Activated CD4-positive, alpha-beta T cell treated with anti-CD3 and anti-CD28 coated beads for 24 hours (primary cell): Measurements from ENCODE around the gene FSTL4.

Source experiments
- DNase-seq, 2 donors: peaks; one replicate each; pipeline ENCODE4 v3.0.0-alpha.2; 2020; ENCODE audit warnings: low read depth in 2 of 2

The FSTL4 gene

GRCh38 chr5:133244242-133244641, 368.1 kb downstream of the FSTL4 start:
- DNase-seq: no peak

GRCh38 chr5:133243196-133243595, 369.1 kb downstream of the FSTL4 start:
- DNase-seq: no peak

GRCh38 chr5:133242221-133242835, 370.0 kb downstream of the FSTL4 start:
- DNase-seq: no peak

GRCh38 chr5:133241179-133242092, 370.9 kb downstream of the FSTL4 start:
- DNase-seq: no peak

- DNase-seq: peak; percentile 7 to 25
These were observed 371.8 kb downstream of the FSTL4 start for GRCh38 chr5:133240425-133241091.

GRCh38 chr5:133238426-133239205, 373.7 kb downstream of the FSTL4 start:
- DNase-seq: no peak

GRCh38 chr5:133236976-133237375, 375.4 kb downstream of the FSTL4 start:
- DNase-seq: no peak

GRCh38 chr5:133236541-133236951, 375.8 kb downstream of the FSTL4 start:
- no peak for DNase-seq

GRCh38 chr5:133235696-133236426, 376.5 kb downstream of the FSTL4 start:
- DNase-seq: no peak

GRCh38 chr5:133234911-133235310, 377.4 kb downstream of the FSTL4 start:
- DNase-seq: no peak

GRCh38 chr5:133234273-133234672, 378.1 kb downstream of the FSTL4 start:
- DNase-seq: no peak

- DNase-seq: no peak
These were observed 378.7 kb downstream of the FSTL4 start for GRCh38 chr5:133233616-133234015.

- no peak for DNase-seq
These were observed 379.4 kb downstream of the FSTL4 start for GRCh38 chr5:133232911-133233310.

GRCh38 chr5:133232435-133232834, 379.9 kb downstream of the FSTL4 start:
- no peak for DNase-seq

GRCh38 chr5:133232011-133232410, 380.3 kb downstream of the FSTL4 start:
- no peak for DNase-seq

GRCh38 chr5:133230823-133231578, 381.3 kb downstream of the FSTL4 start:
- no peak for DNase-seq

GRCh38 chr5:133229931-133230664, 382.2 kb downstream of the FSTL4 start:
- no peak for DNase-seq

- no peak for DNase-seq
These were observed 384.0 kb downstream of the FSTL4 start for GRCh38 chr5:133228316-133228715.

- DNase-seq: no peak
These were observed 384.4 kb downstream of the FSTL4 start for GRCh38 chr5:133227897-133228296.

- DNase-seq: no peak
These were observed 385.3 kb downstream of the FSTL4 start for GRCh38 chr5:133227082-133227481.
